Common myeloid progenitor, CD34-positive (primary cell): ENCODE measurements around the gene TSPEAR.

Experiments used
- CTCF ChIA-PET: fragments of 350-600 bp; sonication (Branson Sonifier 250); formaldehyde crosslinking; loops from one replicate; lab custom pipeline; 2021; ENCODE audit warnings: antibody characterized with exemption; lab: Charles Lee
- POLR2A ChIA-PET: fragments of 350-600 bp; sonication (Branson Sonifier 250); formaldehyde crosslinking; loops from one replicate; lab custom pipeline; 2021; ENCODE audit warnings: antibody characterized with exemption; lab: Charles Lee
- DNase-seq, 3 donors: peaks; one replicate each; pipeline versions ENCODE4 v3.0.0 to v3.0.0-alpha.2; 2013
- H3K27ac ChIP-seq, 2 experiments: 1 replicate in 1 of 2; 2 replicates in 1 of 2; pipeline ENCODE4 v1.7.0; 2013; ENCODE audit warnings: inconsistent platforms in 2 of 2, low read length in 2 of 2, mild to moderate bottlenecking in 2 of 2, low read depth in 1 of 2, moderate library complexity in 1 of 2; ENCODE audit not compliant: severe bottlenecking in 2 of 2, insufficient read depth in 1 of 2, poor library complexity in 1 of 2
- H3K27me3 ChIP-seq, 5 experiments: replicated peaks in 2 of 5; 1 replicate in 3 of 5; 2 replicates in 2 of 5; pipeline versions ENCODE4 v1.6.1 to v1.7.0; 2013; ENCODE audit warnings: low read length in 4 of 5, mild to moderate bottlenecking in 2 of 5, moderate library complexity in 2 of 5, inconsistent platforms in 1 of 5; ENCODE audit not compliant: insufficient read depth in 5 of 5, control insufficient read depth in 4 of 5
- H3K36me3 ChIP-seq, 4 experiments: 1 replicate in 2 of 4; 2 replicates in 2 of 4; pipeline versions ENCODE4 v1.6.1 to v1.7.0; 2013; ENCODE audit warnings: low read length in 3 of 4, control low read depth in 1 of 4, mild to moderate bottlenecking in 1 of 4; ENCODE audit not compliant: control insufficient read depth in 4 of 4, insufficient read depth in 4 of 4
- H3K4me1 ChIP-seq, 4 experiments: 1 replicate in 3 of 4; 2 replicates in 1 of 4; pipeline versions ENCODE4 v1.6.1 to v1.7.1; 2013; ENCODE audit warnings: low read length in 3 of 4, mild to moderate bottlenecking in 3 of 4, control low read depth in 1 of 4, inconsistent platforms in 1 of 4, moderate library complexity in 1 of 4; ENCODE audit not compliant: control insufficient read depth in 4 of 4, insufficient read depth in 4 of 4; ENCODE audit errors: control extremely low read depth in 1 of 4
- H3K4me3 ChIP-seq, 7 experiments: 1 replicate in 4 of 7; 2 replicates in 3 of 7; pipeline versions ENCODE4 v1.5.1 to v1.7.0; 2013; ENCODE audit warnings: mild to moderate bottlenecking in 7 of 7, low read length in 6 of 7, moderate library complexity in 6 of 7, inconsistent platforms in 2 of 7, low read depth in 2 of 7, control low read depth in 1 of 7; ENCODE audit not compliant: insufficient read depth in 4 of 7, control insufficient read depth in 1 of 7; ENCODE audit errors: extremely low read depth in 1 of 7
- H3K9me3 ChIP-seq, 5 experiments: 1 replicate in 4 of 5; 2 replicates in 1 of 5; pipeline versions ENCODE4 v1.6.1 to v1.7.1; 2013; ENCODE audit warnings: low read length in 4 of 5, mild to moderate bottlenecking in 2 of 5, inconsistent platforms in 1 of 5, low read depth in 1 of 5, moderate library complexity in 1 of 5; ENCODE audit not compliant: control insufficient read depth in 4 of 5, insufficient read depth in 2 of 5; ENCODE audit errors: control extremely low read depth in 1 of 5
- WGBS: methylation state at CpG from one replicate; pipeline ENCODE4 v1.1.5; 2013; ENCODE audit not compliant: insufficient coverage; 5-methylcytosine and 5-hydroxymethylcytosine counted together

Gene TSPEAR

DNA sequence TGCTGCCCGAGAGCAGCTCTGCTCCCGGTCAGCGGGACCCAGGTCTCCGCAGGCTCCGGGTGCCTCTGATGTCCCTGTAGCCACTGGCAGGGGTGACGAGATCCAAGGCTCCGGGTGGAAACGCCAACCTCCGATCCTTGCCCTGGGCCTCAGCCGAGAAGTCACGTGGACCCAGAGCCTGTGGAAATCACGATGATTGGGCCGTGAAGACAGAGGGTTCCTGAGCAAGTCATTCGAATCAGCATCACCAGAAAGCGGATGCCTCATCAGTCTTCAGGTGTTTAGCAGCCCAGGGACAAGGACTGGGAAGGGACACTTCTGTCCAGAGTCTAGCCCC lies 243.5 kb downstream of the TSPEAR start:
- no peaks in the 10 kb centered on the region for H3K9me3 ChIP-seq
- H3K27me3 ChIP-seq = no peaks in the 10 kb centered on the region
- CTCF ChIA-PET = no interaction called here
- H3K27ac ChIP-seq = no peak overlapping the region
- DNase-seq = no peak
- H3K4me1 ChIP-seq = no peaks in the 10 kb centered on the region
- WGBS = 96% methylated on average over 14 of the region's 15 CpGs
- no peaks in the 10 kb centered on the region for H3K36me3 ChIP-seq
- H3K4me3 ChIP-seq = no peak overlapping the region
- POLR2A ChIA-PET = no interaction called here

DNA sequence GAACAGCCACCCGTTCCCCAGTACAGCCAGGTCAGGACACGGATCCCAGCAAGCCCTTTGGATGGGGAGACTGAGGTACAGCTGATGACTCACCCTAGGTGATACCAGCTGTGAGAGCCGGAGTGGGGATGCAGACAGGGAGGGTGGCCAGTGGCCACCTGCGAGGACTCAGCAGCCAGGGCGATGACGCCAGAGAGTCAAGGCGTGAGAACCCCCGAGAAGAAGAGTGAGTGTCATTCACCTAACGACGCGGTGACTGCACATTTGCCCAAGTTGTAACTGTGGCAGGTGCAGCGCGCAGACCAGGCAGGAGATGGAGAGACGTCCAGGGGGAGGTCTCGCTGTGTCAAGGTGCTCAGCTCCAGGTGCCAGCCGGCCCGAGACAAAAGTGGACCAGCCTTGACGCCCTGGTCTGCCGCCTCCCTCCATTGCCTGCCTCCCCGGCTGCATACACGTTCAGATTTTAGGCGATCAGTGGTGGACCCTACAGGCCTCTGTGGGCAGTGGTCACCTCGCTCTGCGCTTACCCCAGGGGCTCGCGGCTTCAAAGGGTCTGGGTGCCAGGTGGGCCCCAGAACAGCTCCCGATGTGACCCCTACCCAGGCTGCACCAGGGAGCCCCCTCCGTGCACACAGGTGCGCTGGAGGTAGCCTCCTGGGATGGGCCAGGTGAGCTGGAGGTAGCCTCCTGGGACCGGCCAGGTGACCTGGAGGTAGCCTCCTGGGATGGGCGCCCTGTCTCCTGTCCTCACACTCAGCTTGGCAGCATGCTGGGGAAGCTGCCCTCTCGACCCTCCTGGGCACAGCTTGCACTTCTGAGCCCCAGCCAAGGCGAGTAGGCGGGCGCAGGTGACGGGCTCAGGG lies 244.1 kb downstream of the TSPEAR start:
- H3K4me3 ChIP-seq = no peak overlapping the region
- 97% methylated on average over 36 of the region's 36 CpGs for whole genome bisulfite sequencing
- no peaks in the 10 kb centered on the region for H3K36me3 ChIP-seq
- H3K27me3 ChIP-seq = no peaks in the 10 kb centered on the region
- H3K4me1 ChIP-seq = no peaks in the 10 kb centered on the region
- H3K9me3 ChIP-seq = no peaks in the 10 kb centered on the region
- CTCF ChIA-PET = no interaction called here
- DNase-seq = no peak
- H3K27ac ChIP-seq = no peak overlapping the region
- POLR2A ChIA-PET = no interaction called here

DNA sequence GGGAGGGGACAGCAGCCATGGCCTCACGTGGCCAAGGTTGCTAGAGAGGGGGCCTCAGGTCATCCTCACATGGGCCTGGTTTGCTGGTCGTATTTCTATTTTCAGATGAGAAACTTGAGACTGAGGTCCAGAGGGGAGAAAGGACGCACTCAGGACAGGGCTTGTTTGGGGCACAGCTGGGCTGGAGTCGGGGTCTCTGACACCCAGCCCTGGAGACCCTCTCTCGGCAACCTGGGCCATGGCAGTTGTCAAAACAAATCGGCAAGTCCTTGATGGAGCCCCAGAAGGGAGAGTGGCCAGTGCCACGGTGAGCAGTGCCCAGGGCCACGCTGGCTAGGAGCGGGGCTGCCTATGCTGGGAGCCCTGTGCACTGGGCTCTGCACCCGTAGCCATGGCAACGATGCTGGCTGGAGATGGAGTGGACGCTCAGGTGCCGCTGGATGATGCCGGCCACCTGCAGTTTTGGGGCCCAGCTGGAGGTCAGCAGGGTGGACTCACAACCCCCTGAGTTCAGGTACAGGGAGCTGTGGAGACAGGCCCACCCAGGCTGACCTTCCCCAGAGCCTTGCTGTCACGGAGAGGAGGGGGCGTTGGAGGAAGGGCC lies 244.9 kb downstream of the TSPEAR start:
- Histone ChIP-seq H3K27ac (no peak overlapping the region), H3K36me3 (no peaks in the 10 kb centered on the region), H3K27me3 (no peaks in the 10 kb centered on the region), H3K4me3 (no peak overlapping the region), H3K4me1 (no peaks in the 10 kb centered on the region), H3K9me3 (no peaks in the 10 kb centered on the region)
- DNase-seq = no peak
- 95% methylated on average over 13 of the region's 16 CpGs for WGBS
- ChIA-PET CTCF (no interaction called here), POLR2A (no interaction called here)

DNA sequence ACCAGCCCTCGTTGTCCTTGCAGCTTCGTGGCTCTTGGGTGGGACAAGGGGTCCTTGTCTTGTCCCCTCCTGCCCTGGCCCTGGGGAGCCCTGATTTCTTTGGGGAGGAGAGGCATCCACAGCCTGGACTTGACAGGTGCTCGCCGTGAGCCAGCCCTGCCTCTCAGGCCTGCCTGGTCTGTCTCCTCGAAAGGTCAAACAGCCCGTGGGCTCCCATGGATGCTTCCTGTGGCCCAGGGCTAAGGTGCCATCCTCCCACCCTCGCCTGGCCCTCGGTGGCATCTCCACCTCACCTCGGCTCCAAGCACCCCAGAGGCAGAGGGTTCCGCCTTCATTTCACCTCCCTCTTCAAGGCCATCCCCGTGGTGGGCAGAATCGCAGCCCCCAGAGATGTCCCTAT lies 247.0 kb downstream of the TSPEAR start:
- no peaks in the 10 kb centered on the region for H3K27me3 ChIP-seq
- H3K27ac ChIP-seq = no peak overlapping the region
- peaks cover 0 to 4% (median 1%) of the 10 kb centered on the region in 4 experiments for H3K4me1 ChIP-seq
- H3K9me3 ChIP-seq = no peaks in the 10 kb centered on the region
- no peak for DNase-seq
- H3K36me3 ChIP-seq = no peaks in the 10 kb centered on the region
- POLR2A ChIA-PET = no interaction called here
- CTCF ChIA-PET = no interaction called here
- WGBS = 93% methylated on average over 10 of the region's 12 CpGs
- H3K4me3 ChIP-seq = no peak overlapping the region

DNA sequence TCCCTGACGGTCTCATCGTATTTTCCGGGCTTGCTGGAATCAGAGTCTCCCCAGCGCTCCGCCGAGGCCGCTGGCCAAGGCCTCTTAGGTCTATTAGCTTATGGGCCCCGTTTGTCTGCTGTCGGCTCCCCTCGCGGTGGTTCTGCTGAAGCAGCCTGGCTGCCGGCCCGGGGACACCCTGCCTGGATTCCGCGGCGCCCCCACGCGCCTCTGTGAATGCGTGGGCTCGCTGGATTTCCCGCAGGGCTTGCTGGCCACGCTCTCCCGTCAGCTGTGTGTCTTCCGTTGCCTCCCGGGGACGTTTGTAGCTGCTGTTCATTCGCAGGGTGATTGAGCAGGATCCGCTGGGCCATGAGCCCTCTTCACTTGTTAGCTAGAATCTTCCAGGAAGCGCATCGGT lies 247.6 kb downstream of the TSPEAR start:
- Histone ChIP-seq H3K4me1 (peaks cover 0 to 4% (median 1%) of the 10 kb centered on the region in 4 experiments), H3K27ac (no peak overlapping the region), H3K27me3 (no peaks in the 10 kb centered on the region), H3K36me3 (no peaks in the 10 kb centered on the region), H3K4me3 (no peak overlapping the region), H3K9me3 (no peaks in the 10 kb centered on the region)
- ChIA-PET POLR2A (no interaction called here), CTCF (no interaction called here)
- no peak for DNase-seq
- 85% methylated on average over 27 of the region's 30 CpGs for WGBS

DNA sequence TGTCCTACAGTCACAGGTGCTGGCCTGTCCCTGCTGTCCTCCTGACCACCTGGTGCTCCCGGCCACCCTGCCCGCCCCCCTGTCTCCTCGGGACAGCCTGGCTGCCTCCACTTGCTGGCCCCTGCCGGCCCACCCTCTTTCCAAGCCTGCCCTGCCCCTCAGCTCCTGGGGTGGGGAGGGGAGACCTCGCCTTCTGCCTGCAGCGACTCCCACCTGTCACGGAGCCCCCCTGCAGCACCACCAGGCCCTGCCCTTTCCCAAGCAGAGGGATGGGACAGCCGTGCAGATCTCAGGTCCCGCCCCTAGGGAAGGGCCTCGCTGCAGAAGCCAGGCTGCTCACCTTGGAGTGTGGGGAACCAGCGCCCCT lies 248.6 kb downstream of the TSPEAR start:
- peaks cover 0 to 4% (median 1%) of the 10 kb centered on the region in 4 experiments for H3K4me1 ChIP-seq
- WGBS = 100% methylated on average over 4 of the region's 11 CpGs
- ChIA-PET POLR2A (no interaction called here), CTCF (no interaction called here)
- no peaks in the 10 kb centered on the region for H3K36me3 ChIP-seq
- no peak overlapping the region for H3K4me3 ChIP-seq
- no peak overlapping the region for H3K27ac ChIP-seq
- DNase-seq = no peak
- no peaks in the 10 kb centered on the region for H3K27me3 ChIP-seq
- no peaks in the 10 kb centered on the region for H3K9me3 ChIP-seq

DNA sequence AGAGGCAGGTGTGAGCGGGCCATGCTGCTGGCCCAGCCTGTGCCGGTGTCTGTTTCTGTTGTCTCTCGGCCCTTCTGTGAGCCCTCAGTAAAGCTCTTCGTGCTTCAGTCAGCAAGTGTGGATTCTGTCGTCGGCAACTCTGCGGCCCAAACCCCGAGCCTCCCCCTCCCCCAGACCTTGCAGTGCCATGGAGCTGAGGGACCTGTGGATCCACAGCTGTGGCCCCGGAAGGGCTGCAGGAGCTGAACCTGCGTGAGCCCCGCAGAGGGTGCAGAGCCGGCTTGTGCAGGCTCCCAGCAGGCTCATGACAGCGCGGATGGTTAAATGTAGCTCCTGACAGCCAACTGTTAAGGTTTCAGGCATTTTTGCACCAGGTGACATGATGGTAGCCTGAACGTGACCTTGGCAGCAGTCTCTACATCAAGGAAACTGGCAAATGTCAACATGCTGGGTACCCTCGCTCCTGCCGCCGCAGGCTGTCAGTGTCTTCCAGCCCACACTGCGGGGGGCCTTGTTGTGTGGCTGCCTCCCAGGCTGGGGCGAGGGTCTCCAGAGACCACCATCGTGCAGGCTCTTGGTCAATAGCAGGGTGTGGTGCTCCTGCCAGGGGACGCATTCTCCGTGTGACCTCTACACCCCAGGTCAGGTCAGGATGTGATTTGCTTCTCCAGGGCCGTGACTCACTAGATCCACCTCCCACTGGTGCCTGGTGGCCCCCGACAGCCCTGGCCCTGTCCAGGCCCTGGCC lies 249.1 kb downstream of the TSPEAR start:
- WGBS = 94% methylated on average over 25 of the region's 25 CpGs
- ChIA-PET CTCF (no interaction called here), POLR2A (no interaction called here)

More for the DNA sequence above, 249.1 kb downstream of the TSPEAR start:
- Histone ChIP-seq H3K9me3 (no peaks in the 10 kb centered on the region), H3K27me3 (no peaks in the 10 kb centered on the region), H3K4me1 (peaks cover 0 to 4% (median 1%) of the 10 kb centered on the region in 4 experiments), H3K36me3 (no peaks in the 10 kb centered on the region), H3K4me3 (no peak overlapping the region), H3K27ac (no peak overlapping the region)
- no peak for DNase-seq
